ENCODE measurements around the gene KCNT1.

KCNT1 gene

DNA sequence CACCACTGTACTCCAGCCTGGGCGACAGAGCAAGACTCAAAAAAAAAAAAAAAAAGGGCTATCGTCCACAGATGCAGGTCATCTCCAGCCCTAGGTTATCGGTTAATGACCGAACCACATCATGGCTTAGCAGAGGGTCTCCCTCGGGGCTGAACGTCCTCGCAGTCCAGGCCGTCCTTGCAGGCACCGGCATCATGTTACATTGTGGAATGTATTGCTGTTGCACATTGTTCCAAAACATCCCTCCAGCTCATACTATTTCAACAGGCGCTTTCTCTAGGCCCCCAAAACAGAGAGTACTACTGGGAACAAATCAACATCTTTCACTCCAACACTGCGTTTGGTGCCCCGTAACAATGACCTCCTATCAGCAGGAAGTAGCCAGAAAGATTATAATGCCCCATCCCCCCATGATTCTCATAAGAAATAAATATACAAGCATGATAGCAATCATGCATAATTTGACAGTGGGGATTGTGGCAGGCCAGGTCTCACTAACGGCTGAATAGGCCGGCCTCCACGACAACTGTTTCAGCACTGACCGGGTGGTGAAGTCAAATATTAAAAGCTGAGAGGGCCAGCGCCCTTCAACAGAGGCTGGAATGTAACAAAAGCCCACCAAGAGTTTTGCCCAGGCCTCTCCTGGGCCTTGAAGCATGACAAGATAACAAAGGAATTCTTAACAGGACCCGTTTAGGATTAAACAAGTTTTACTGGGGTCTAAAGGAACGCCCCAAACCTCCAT is 40.0 kb upstream of the KCNT1 start:
- TF ChIP-seq MAX (IDR thresholded peaks at IDR 0.05; ENCODE audit: low read depth, low read length): no peak
- TF ChIP-seq CTCF (IDR thresholded peaks at IDR 0.05; ENCODE audit: low read depth, low read length): no peak
- no peak for TF ChIP-seq POLR2A (IDR thresholded peaks at IDR 0.05; ENCODE audit: extremely low read depth, insufficient read length)
- no peak for TF ChIP-seq MYC (IDR thresholded peaks at IDR 0.05; ENCODE audit: low read depth, low read length)
- no peak for DNase-seq (ENCODE audit: low read depth)
- no peak overlapping the region for H3K4me3 ChIP-seq (ENCODE audit: low read depth, low read length)

GRCh38 chr9:135662758-135663450 is 39.1 kb upstream of the KCNT1 start, which contains the start of gene LCN9:
Gene LCN9, plus strand, starts transcription at chr9:135663309. Its CDS starts 13 bp downstream, at chr9:135663322.
- TF ChIP-seq CTCF (IDR thresholded peaks at IDR 0.05; ENCODE audit: low read depth, low read length) (no peak), MYC (IDR thresholded peaks at IDR 0.05; ENCODE audit: low read depth, low read length) (no peak), POLR2A (IDR thresholded peaks at IDR 0.05; ENCODE audit: extremely low read depth, insufficient read length) (no peak), MAX (IDR thresholded peaks at IDR 0.05; ENCODE audit: low read depth, low read length) (no peak)
- DNase-seq (ENCODE audit: low read depth): no peak
- H3K4me3 ChIP-seq (ENCODE audit: low read depth, low read length): no peak within 1 kb of the TSS

- no peak for DNase-seq (ENCODE audit: low read depth)
- TF ChIP-seq CTCF (IDR thresholded peaks at IDR 0.05; ENCODE audit: low read depth, low read length) (no peak), POLR2A (IDR thresholded peaks at IDR 0.05; ENCODE audit: extremely low read depth, insufficient read length) (no peak), MYC (IDR thresholded peaks at IDR 0.05; ENCODE audit: low read depth, low read length) (no peak), MAX (IDR thresholded peaks at IDR 0.05; ENCODE audit: low read depth, low read length) (no peak)
- H3K4me3 ChIP-seq (ENCODE audit: low read depth, low read length): no peak overlapping the region
Observed at GRCh38 chr9:135663451-135663770, 38.6 kb upstream of the KCNT1 start.

- DNase-seq (ENCODE audit: low read depth): no peak
- no peak for TF ChIP-seq MAX (IDR thresholded peaks at IDR 0.05; ENCODE audit: low read depth, low read length)
- TF ChIP-seq CTCF (IDR thresholded peaks at IDR 0.05; ENCODE audit: low read depth, low read length): no peak
- TF ChIP-seq MYC (IDR thresholded peaks at IDR 0.05; ENCODE audit: low read depth, low read length): no peak
- TF ChIP-seq POLR2A (IDR thresholded peaks at IDR 0.05; ENCODE audit: extremely low read depth, insufficient read length): no peak
- no peak overlapping the region for H3K4me3 ChIP-seq (ENCODE audit: low read depth, low read length)
Observed at GRCh38 chr9:135663857-135664256, 38.1 kb upstream of the KCNT1 start.

- H3K4me3 ChIP-seq (ENCODE audit: low read depth, low read length): no peak overlapping the region
- no peak for DNase-seq (ENCODE audit: low read depth)
- TF ChIP-seq CTCF (IDR thresholded peaks at IDR 0.05; ENCODE audit: low read depth, low read length) (no peak), POLR2A (IDR thresholded peaks at IDR 0.05; ENCODE audit: extremely low read depth, insufficient read length) (no peak), MYC (IDR thresholded peaks at IDR 0.05; ENCODE audit: low read depth, low read length) (no peak), MAX (IDR thresholded peaks at IDR 0.05; ENCODE audit: low read depth, low read length) (no peak)
Observed at GRCh38 chr9:135664266-135664665, 37.7 kb upstream of the KCNT1 start.
